ENCODE results near the gene PRC1.
A peak's percentile ranks its signal among the peaks of the same experiment; 100 is the strongest.

Gene PRC1

GRCh38 chr15:90994417-90995311, at the start of gene PRC1:
TSS of gene PRC1 (minus strand) at chr15:90994535. CDS start at chr15:90994417, 118 bp downstream.
- H3K4me1 ChIP-seq (ENCODE audit: control insufficient read depth, insufficient read depth, low read length), result peaks cover 3% of the 10 kb centered on the region
- H3K9ac ChIP-seq (ENCODE audit: low read depth, low read length), result peak within 1 kb of the TSS; percentile 95
- H3K9me3 ChIP-seq (ENCODE audit: control insufficient read depth, insufficient read depth, low read length), result no peaks in the 10 kb centered on the region
- no peaks in the 10 kb centered on the region for H3K27me3 ChIP-seq (ENCODE audit: control insufficient read depth, insufficient read depth, low read length)
- peak within 1 kb of the TSS; percentile 71 for H3K4me3 ChIP-seq (ENCODE audit: low read depth, low read length)
- peaks cover 12% of the 10 kb centered on the region for H3K36me3 ChIP-seq (ENCODE audit: control insufficient read depth, insufficient read depth, low read length)

GRCh38 chr15:91043202-91043874, 49.0 kb upstream of the PRC1 start:
- Histone ChIP-seq H3K9me3 (ENCODE audit: control insufficient read depth, insufficient read depth, low read length) (no peaks in the 10 kb centered on the region), H3K36me3 (ENCODE audit: control insufficient read depth, insufficient read depth, low read length) (no peaks in the 10 kb centered on the region), H3K4me1 (ENCODE audit: control insufficient read depth, insufficient read depth, low read length) (no peaks in the 10 kb centered on the region), H3K4me3 (ENCODE audit: low read depth, low read length) (no peak overlapping the region), H3K9ac (ENCODE audit: low read depth, low read length) (no peak overlapping the region), H3K27me3 (ENCODE audit: control insufficient read depth, insufficient read depth, low read length) (no peaks in the 10 kb centered on the region)

GRCh38 chr15:91040856-91041255, 46.5 kb upstream of the PRC1 start:
- no peak overlapping the region for H3K4me3 ChIP-seq (ENCODE audit: low read depth, low read length)
- H3K9ac ChIP-seq (ENCODE audit: low read depth, low read length), result no peak overlapping the region
- no peaks in the 10 kb centered on the region for H3K4me1 ChIP-seq (ENCODE audit: control insufficient read depth, insufficient read depth, low read length)
- H3K36me3 ChIP-seq (ENCODE audit: control insufficient read depth, insufficient read depth, low read length), result no peaks in the 10 kb centered on the region
- no peaks in the 10 kb centered on the region for H3K9me3 ChIP-seq (ENCODE audit: control insufficient read depth, insufficient read depth, low read length)
- H3K27me3 ChIP-seq (ENCODE audit: control insufficient read depth, insufficient read depth, low read length), result no peaks in the 10 kb centered on the region

GRCh38 chr15:91039996-91040395, 45.7 kb upstream of the PRC1 start:
- H3K27me3 ChIP-seq (ENCODE audit: control insufficient read depth, insufficient read depth, low read length), result no peaks in the 10 kb centered on the region
- H3K9me3 ChIP-seq (ENCODE audit: control insufficient read depth, insufficient read depth, low read length), result no peaks in the 10 kb centered on the region
- H3K36me3 ChIP-seq (ENCODE audit: control insufficient read depth, insufficient read depth, low read length), result no peaks in the 10 kb centered on the region
- H3K4me3 ChIP-seq (ENCODE audit: low read depth, low read length), result no peak overlapping the region
- H3K9ac ChIP-seq (ENCODE audit: low read depth, low read length), result no peak overlapping the region
- H3K4me1 ChIP-seq (ENCODE audit: control insufficient read depth, insufficient read depth, low read length), result no peaks in the 10 kb centered on the region

GRCh38 chr15:91032919-91033803, 38.8 kb upstream of the PRC1 start:
- H3K4me3 ChIP-seq (ENCODE audit: low read depth, low read length), result no peak overlapping the region
- no peaks in the 10 kb centered on the region for H3K4me1 ChIP-seq (ENCODE audit: control insufficient read depth, insufficient read depth, low read length)
- no peaks in the 10 kb centered on the region for H3K36me3 ChIP-seq (ENCODE audit: control insufficient read depth, insufficient read depth, low read length)
- H3K9ac ChIP-seq (ENCODE audit: low read depth, low read length), result no peak overlapping the region
- H3K9me3 ChIP-seq (ENCODE audit: control insufficient read depth, insufficient read depth, low read length), result no peaks in the 10 kb centered on the region
- H3K27me3 ChIP-seq (ENCODE audit: control insufficient read depth, insufficient read depth, low read length), result no peaks in the 10 kb centered on the region

GRCh38 chr15:91031796-91032195, 37.5 kb upstream of the PRC1 start:
- no peaks in the 10 kb centered on the region for H3K36me3 ChIP-seq (ENCODE audit: control insufficient read depth, insufficient read depth, low read length)
- H3K4me3 ChIP-seq (ENCODE audit: low read depth, low read length), result no peak overlapping the region
- no peaks in the 10 kb centered on the region for H3K9me3 ChIP-seq (ENCODE audit: control insufficient read depth, insufficient read depth, low read length)
- H3K4me1 ChIP-seq (ENCODE audit: control insufficient read depth, insufficient read depth, low read length), result no peaks in the 10 kb centered on the region
- no peaks in the 10 kb centered on the region for H3K27me3 ChIP-seq (ENCODE audit: control insufficient read depth, insufficient read depth, low read length)
- H3K9ac ChIP-seq (ENCODE audit: low read depth, low read length), result no peak overlapping the region

- Histone ChIP-seq H3K9me3 (ENCODE audit: control insufficient read depth, insufficient read depth, low read length) (no peaks in the 10 kb centered on the region), H3K4me3 (ENCODE audit: low read depth, low read length) (no peak overlapping the region), H3K9ac (ENCODE audit: low read depth, low read length) (no peak overlapping the region), H3K36me3 (ENCODE audit: control insufficient read depth, insufficient read depth, low read length) (no peaks in the 10 kb centered on the region), H3K4me1 (ENCODE audit: control insufficient read depth, insufficient read depth, low read length) (no peaks in the 10 kb centered on the region), H3K27me3 (ENCODE audit: control insufficient read depth, insufficient read depth, low read length) (no peaks in the 10 kb centered on the region)
Measured at GRCh38 chr15:91027677-91028076, 33.3 kb upstream of the PRC1 start.

GRCh38 chr15:91023720-91024119, 29.4 kb upstream of the PRC1 start:
- Histone ChIP-seq H3K27me3 (ENCODE audit: control insufficient read depth, insufficient read depth, low read length) (no peaks in the 10 kb centered on the region), H3K4me3 (ENCODE audit: low read depth, low read length) (no peak overlapping the region), H3K9ac (ENCODE audit: low read depth, low read length) (no peak overlapping the region), H3K4me1 (ENCODE audit: control insufficient read depth, insufficient read depth, low read length) (peaks cover 4% of the 10 kb centered on the region), H3K36me3 (ENCODE audit: control insufficient read depth, insufficient read depth, low read length) (no peaks in the 10 kb centered on the region), H3K9me3 (ENCODE audit: control insufficient read depth, insufficient read depth, low read length) (no peaks in the 10 kb centered on the region)

GRCh38 chr15:91022832-91023129, 28.4 kb upstream of the PRC1 start:
- H3K9me3 ChIP-seq (ENCODE audit: control insufficient read depth, insufficient read depth, low read length), result no peaks in the 10 kb centered on the region
- peak overlapping the region; percentile 71 for H3K9ac ChIP-seq (ENCODE audit: low read depth, low read length)
- H3K36me3 ChIP-seq (ENCODE audit: control insufficient read depth, insufficient read depth, low read length), result no peaks in the 10 kb centered on the region
- H3K4me1 ChIP-seq (ENCODE audit: control insufficient read depth, insufficient read depth, low read length), result peaks cover 4% of the 10 kb centered on the region
- H3K4me3 ChIP-seq (ENCODE audit: low read depth, low read length), result peak overlapping the region; percentile 94
- H3K27me3 ChIP-seq (ENCODE audit: control insufficient read depth, insufficient read depth, low read length), result no peaks in the 10 kb centered on the region

- Histone ChIP-seq H3K4me3 (ENCODE audit: low read depth, low read length) (peak within 1 kb of the TSS; percentile 94), H3K9ac (ENCODE audit: low read depth, low read length) (peak within 1 kb of the TSS; percentile 71), H3K4me1 (ENCODE audit: control insufficient read depth, insufficient read depth, low read length) (peaks cover 4% of the 10 kb centered on the region), H3K36me3 (ENCODE audit: control insufficient read depth, insufficient read depth, low read length) (no peaks in the 10 kb centered on the region), H3K9me3 (ENCODE audit: control insufficient read depth, insufficient read depth, low read length) (no peaks in the 10 kb centered on the region), H3K27me3 (ENCODE audit: control insufficient read depth, insufficient read depth, low read length) (no peaks in the 10 kb centered on the region)
Measured at GRCh38 chr15:91022075-91022831, 27.9 kb upstream of the PRC1 start, which contains the start of gene VPS33B. TSS of gene VPS33B (minus strand) at chr15:91022594. CDS start at chr15:91022249, 345 bp downstream.

GRCh38 chr15:91021516-91022074, 27.3 kb upstream of the PRC1 start:
- H3K9ac ChIP-seq (ENCODE audit: low read depth, low read length), result peak overlapping the region; percentile 71
- H3K27me3 ChIP-seq (ENCODE audit: control insufficient read depth, insufficient read depth, low read length), result no peaks in the 10 kb centered on the region
- H3K36me3 ChIP-seq (ENCODE audit: control insufficient read depth, insufficient read depth, low read length), result no peaks in the 10 kb centered on the region
- H3K9me3 ChIP-seq (ENCODE audit: control insufficient read depth, insufficient read depth, low read length), result no peaks in the 10 kb centered on the region
- peaks cover 4% of the 10 kb centered on the region for H3K4me1 ChIP-seq (ENCODE audit: control insufficient read depth, insufficient read depth, low read length)
- peak overlapping the region; percentile 94 for H3K4me3 ChIP-seq (ENCODE audit: low read depth, low read length)

Data from iPS-15b (cell line).